Measurements from ENCODE around the gene TMIE. TPM values are rescaled to one million over a fixed set of nuclear protein-coding genes. Genes with fewer than 3 reads are reported as not detected.

Gene TMIE
- total and polyA plus RNA-seq, 2 of the 4 experiments (the other 2 are of a cell fraction) = 0.12 TPM; not detected in 1

DNA sequence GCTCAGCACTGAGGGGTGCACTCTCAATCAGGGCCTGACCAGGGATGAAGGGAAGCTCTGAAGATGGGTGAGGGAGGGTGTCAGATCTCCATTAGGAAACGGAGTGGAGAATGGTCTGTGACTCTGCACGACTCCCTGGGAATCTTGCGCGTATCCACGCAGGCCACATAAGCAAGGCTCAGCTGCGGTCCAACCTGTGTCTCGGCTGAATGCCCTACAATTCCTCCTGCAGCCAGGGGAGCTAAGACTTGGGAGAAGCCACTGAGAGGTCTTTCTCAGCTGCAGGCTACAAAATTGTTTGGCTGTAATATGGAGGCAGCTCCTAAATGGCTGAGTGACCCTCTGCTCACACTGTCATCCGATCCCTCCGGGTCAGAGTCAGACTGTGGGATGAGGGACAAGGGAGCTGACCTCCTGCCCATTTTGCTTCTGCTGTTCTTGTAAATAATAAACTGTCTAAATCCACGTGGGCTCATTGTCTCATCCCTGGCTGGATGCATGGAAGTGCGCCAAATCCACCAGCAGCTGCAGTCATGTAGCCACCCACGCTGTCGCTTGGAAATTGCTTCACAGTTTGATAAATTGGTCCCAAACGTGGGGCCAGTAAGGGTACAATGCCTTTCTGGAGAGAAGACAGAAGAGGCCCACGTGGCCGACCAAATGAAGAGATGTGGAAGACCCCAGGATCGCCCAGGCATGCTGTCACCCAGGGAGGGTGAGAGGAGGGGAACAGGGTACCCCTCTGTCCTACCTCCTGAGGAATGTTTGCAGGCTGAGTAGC is 38.2 kb upstream of the TMIE start (continued):
- TF ChIP-seq RCOR1 (IDR thresholded peaks at IDR 0.05; ENCODE audit: insufficient replicate concordance, low read length) (peak; percentile 51), POLR2A (IDR thresholded peaks at IDR 0.05; ENCODE audit: low read depth, low read length) (no peak), MAZ (IDR thresholded peaks at IDR 0.05; ENCODE audit: borderline replicate concordance, low read depth, low read length) (no peak)

DNA sequence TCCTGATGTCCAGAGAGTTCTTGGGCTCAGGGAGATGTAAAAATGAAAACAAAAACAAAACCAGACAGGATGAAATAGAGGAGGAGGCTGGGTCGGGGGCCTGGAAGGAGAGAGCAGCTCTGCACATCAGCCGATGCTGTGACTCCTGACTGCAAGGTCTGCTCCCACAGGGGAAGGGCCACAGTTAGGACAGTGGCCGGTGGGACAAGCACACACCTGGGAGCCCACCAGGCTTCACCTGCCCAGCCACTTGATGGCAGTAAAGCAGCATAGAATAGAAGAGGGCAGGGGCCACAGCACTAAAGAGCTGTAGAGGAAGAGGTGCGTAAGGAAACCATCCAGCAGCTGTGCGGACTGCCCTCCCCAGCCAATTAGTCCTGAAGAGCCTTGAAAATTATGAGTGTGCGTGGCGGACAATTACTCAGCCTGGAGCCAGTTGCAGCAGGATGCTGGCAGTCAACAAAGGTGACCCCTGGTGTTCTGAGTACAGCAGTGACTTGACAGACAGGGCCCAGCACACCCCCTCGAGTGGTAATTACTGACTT is 37.5 kb upstream of the TMIE start:
- Histone ChIP-seq H4K20me1 (ENCODE audit: insufficient read depth, low read length) (no peaks in the 10 kb centered on the region), H3K4me2 (ENCODE audit: low read depth, low read length) (no peak overlapping the region), H3K4me1 (ENCODE audit: control insufficient read depth, insufficient read depth, low read length) (peaks cover 27% of the 10 kb centered on the region), H3K4me3 (ENCODE audit: insufficient read depth, low read depth, low read length) (no peak overlapping the region), H3K36me3 (ENCODE audit: control insufficient read depth, insufficient read depth, low read length) (no peaks in the 10 kb centered on the region), H3K56ac (ENCODE audit: extremely low read depth, insufficient read depth, low read length) (no peak overlapping the region), H3K27me3 (ENCODE audit: control insufficient read depth, insufficient read depth, low read length) (peaks cover 3% of the 10 kb centered on the region; the same call in 1 of the 2 replicates), H2BK15ac (ENCODE audit: low read depth, low read length) (no peak overlapping the region), H2BK20ac (ENCODE audit: low read depth, low read length) (peak overlapping the region; percentile 71), H4K8ac (ENCODE audit: low read depth in 2 of 2, low read length in 2 of 2) (peak overlapping the region in 1 of 2 experiments; percentile 64; a peak in 1 of 4 replicates), H3K9me1 (ENCODE audit: insufficient read depth, low read length) (no peaks in the 10 kb centered on the region; the same call in 1 of the 2 replicates), H3K4ac (ENCODE audit: low read depth, low read length) (peak overlapping the region; percentile 40), H3K9me3 (ENCODE audit: control insufficient read depth, insufficient read depth, low read length) (no peaks in the 10 kb centered on the region), H2AK5ac (ENCODE audit: low read depth, low read length) (0 out of 2 replicates have a peak overlapping the region, but pooled peaks have one; percentile 16), H3K23ac (ENCODE audit: low read depth, low read length) (no peak overlapping the region), H3K79me1 (ENCODE audit: low read depth in 1 of 2, low read length in 2 of 2) (no peaks in the 10 kb centered on the region), H3K14ac (replicated peaks; ENCODE audit: low read depth, low read length) (peak overlapping the region; percentile 65; the same call in 1 of the 2 replicates), H3K18ac (ENCODE audit: low read depth, low read length) (no peak overlapping the region; the same call in 1 of the 2 replicates), H2BK5ac (ENCODE audit: low read depth, low read length, poor library complexity, severe bottlenecking) (no peak overlapping the region), H3K9ac (ENCODE audit: low read depth, low read length) (no peak overlapping the region), H2AK9ac (replicated peaks; ENCODE audit: low read depth, low read length, poor library complexity) (no peak overlapping the region), H2BK120ac (ENCODE audit: low read depth, low read length) (peak overlapping the region; percentile 72), H3K27ac (ENCODE audit: insufficient read depth, low read length) (peak overlapping the region; percentile 27; the same call in 1 of the 2 replicates), H4K5ac (ENCODE audit: low read depth, low read length) (no peak overlapping the region; the same call in 1 of the 2 replicates), H2AFZ (replicated peaks; ENCODE audit: low read length, poor library complexity) (peak overlapping the region; percentile 60), H4K91ac (ENCODE audit: insufficient read depth, low read depth, low read length) (peak overlapping the region; percentile 46)
- 75% methylated on average over 3 of the region's 8 CpGs; no CpG with 5 or more reads in 1 of the 2 experiments for WGBS, 2 experiments (ENCODE audit: extremely low coverage in 2 of 2, insufficient read length in 1 of 2)
- CTCF ChIA-PET = interaction anchor here (0.6 to 2.4 kb wide), 4 partner anchors 8 to 246 kb away, joined by 3 to 14 read pairs (median 3); no protein-coding TSS in a partner anchor
- intact Hi-C loops (cut with micrococcal nuclease) = no loop called here
- ATAC-seq (ENCODE audit: low read depth) (0 out of 2 replicates have a peak, but pooled peaks have one; percentile 2), DNase-seq (peak; percentile 46)
- TF ChIP-seq, protein P1, sequence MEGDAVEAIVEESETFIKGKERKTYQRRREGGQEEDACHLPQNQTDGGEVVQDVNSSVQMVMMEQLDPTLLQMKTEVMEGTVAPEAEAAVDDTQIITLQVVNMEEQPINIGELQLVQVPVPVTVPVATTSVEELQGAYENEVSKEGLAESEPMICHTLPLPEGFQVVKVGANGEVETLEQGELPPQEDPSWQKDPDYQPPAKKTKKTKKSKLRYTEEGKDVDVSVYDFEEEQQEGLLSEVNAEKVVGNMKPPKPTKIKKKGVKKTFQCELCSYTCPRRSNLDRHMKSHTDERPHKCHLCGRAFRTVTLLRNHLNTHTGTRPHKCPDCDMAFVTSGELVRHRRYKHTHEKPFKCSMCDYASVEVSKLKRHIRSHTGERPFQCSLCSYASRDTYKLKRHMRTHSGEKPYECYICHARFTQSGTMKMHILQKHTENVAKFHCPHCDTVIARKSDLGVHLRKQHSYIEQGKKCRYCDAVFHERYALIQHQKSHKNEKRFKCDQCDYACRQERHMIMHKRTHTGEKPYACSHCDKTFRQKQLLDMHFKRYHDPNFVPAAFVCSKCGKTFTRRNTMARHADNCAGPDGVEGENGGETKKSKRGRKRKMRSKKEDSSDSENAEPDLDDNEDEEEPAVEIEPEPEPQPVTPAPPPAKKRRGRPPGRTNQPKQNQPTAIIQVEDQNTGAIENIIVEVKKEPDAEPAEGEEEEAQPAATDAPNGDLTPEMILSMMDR (conservative IDR thresholded peaks at IDR 0.05; ENCODE audit: low read depth, low read length) = 0 out of 2 replicates have a peak, but pooled peaks have one; percentile 6
- no peak for TF ChIP-seq CHD1 (IDR thresholded peaks at IDR 0.05; ENCODE audit: low read depth, low read length)
- no peak for TF ChIP-seq MXI1 (IDR thresholded peaks at IDR 0.05; ENCODE audit: borderline replicate concordance, low read depth, low read length)
- in situ Hi-C loops (cut with MboI; ENCODE audit: low sequenced_read_pairs) = no loop called here
- dilution Hi-C loops (cut with HindIII; ENCODE audit: low sequenced_read_pairs, unreplicated experiment) = no loop called here
- POLR2A ChIA-PET (ENCODE audit: unreplicated experiment) = no interaction called here
- BruUV-seq (replicated peaks) = no TSS peak

All from IMR-90 (cell line).